ENCODE results near the gene RIMBP2.

The RIMBP2 gene

DNA sequence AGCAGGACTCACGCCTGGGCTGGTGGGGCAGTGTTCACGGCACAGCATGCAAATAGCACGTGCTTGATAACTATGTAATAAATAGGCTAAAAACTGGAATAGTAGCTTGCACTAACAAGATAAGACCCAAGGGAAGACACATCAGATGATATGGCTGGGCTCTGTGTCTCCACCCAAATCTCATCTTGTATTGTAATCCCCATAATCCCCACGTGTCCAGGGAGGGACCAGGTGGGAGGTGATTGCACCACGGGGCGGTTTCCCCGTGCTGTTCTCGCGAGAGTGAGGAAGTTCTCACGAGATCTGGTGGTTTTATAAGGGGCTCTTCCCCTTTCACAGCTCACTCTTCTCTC lies 46.9 kb downstream of the RIMBP2 start:
- no peak for TF ChIP-seq TAF1 (IDR thresholded peaks at IDR 0.05; ENCODE audit: borderline replicate concordance, insufficient read depth, low read length)
- TF ChIP-seq SIN3A (IDR thresholded peaks at IDR 0.05; ENCODE audit: borderline replicate concordance, insufficient read depth, low read length) = no peak
- TF ChIP-seq, protein P1, sequence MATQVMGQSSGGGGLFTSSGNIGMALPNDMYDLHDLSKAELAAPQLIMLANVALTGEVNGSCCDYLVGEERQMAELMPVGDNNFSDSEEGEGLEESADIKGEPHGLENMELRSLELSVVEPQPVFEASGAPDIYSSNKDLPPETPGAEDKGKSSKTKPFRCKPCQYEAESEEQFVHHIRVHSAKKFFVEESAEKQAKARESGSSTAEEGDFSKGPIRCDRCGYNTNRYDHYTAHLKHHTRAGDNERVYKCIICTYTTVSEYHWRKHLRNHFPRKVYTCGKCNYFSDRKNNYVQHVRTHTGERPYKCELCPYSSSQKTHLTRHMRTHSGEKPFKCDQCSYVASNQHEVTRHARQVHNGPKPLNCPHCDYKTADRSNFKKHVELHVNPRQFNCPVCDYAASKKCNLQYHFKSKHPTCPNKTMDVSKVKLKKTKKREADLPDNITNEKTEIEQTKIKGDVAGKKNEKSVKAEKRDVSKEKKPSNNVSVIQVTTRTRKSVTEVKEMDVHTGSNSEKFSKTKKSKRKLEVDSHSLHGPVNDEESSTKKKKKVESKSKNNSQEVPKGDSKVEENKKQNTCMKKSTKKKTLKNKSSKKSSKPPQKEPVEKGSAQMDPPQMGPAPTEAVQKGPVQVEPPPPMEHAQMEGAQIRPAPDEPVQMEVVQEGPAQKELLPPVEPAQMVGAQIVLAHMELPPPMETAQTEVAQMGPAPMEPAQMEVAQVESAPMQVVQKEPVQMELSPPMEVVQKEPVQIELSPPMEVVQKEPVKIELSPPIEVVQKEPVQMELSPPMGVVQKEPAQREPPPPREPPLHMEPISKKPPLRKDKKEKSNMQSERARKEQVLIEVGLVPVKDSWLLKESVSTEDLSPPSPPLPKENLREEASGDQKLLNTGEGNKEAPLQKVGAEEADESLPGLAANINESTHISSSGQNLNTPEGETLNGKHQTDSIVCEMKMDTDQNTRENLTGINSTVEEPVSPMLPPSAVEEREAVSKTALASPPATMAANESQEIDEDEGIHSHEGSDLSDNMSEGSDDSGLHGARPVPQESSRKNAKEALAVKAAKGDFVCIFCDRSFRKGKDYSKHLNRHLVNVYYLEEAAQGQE (IDR thresholded peaks at IDR 0.05; ENCODE audit: insufficient read depth in 1 of 2, low read depth in 2 of 2, low read length in 2 of 2) = no peak
- no peak for TF ChIP-seq FOXP2 (optimal IDR thresholded peaks at IDR 0.05; ENCODE audit: borderline replicate concordance, extremely low read depth, extremely low read length, insufficient read depth)
- TF ChIP-seq POLR2AphosphoS5 (IDR thresholded peaks at IDR 0.05; ENCODE audit: low read depth, low read length) = no peak

DNA sequence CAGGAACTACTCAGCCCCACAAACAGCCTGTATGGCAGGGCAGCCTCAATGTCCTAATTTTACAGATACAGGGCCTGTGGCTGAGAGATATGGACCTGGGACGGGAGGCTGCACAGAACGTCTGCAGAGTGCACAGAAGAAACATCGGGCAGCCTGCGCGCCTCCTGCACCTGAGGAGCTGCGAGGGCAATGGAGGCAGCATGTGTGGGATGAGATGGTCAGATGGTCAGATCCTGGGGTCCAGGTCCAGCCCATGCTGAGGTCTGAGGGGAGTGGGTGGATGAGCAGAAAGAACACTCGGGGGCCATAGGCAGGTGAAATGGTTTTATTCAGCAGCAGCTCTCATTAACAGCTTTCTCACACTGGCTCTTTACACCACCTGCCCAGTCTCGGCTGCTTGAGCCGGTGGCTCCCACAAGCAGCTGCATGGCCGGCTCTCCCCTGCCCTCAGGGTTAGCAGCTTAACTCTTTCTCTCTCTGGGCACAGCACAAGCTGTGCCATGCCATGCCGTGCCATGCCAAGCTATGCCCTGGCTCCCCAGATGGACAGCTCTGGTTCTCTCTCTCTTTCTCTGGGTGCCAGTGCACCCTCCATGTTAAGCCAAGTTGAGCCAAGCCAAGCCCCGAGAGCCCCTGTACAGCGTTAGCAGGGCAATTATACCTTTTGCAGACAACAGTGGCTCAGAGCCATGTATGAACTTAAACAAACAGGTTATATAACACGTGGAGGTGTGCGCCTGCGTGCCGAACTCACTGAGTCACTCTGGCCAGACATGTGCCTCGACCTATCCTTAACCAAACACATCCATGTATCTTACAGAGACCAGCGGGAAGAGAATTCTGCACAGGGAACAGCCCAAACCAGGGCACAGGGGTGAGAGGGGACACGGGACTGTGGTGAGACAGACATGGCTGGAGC lies 47.6 kb downstream of the RIMBP2 start:
- TF ChIP-seq, protein P1 (IDR thresholded peaks at IDR 0.05; ENCODE audit: insufficient read depth in 1 of 2, low read depth in 2 of 2, low read length in 2 of 2) = no peak
- TF ChIP-seq FOXP2 (optimal IDR thresholded peaks at IDR 0.05; ENCODE audit: borderline replicate concordance, extremely low read depth, extremely low read length, insufficient read depth) (no peak), POLR2AphosphoS5 (IDR thresholded peaks at IDR 0.05; ENCODE audit: low read depth, low read length) (no peak), SIN3A (IDR thresholded peaks at IDR 0.05; ENCODE audit: borderline replicate concordance, insufficient read depth, low read length) (no peak), TAF1 (IDR thresholded peaks at IDR 0.05; ENCODE audit: borderline replicate concordance, insufficient read depth, low read length) (no peak)

DNA sequence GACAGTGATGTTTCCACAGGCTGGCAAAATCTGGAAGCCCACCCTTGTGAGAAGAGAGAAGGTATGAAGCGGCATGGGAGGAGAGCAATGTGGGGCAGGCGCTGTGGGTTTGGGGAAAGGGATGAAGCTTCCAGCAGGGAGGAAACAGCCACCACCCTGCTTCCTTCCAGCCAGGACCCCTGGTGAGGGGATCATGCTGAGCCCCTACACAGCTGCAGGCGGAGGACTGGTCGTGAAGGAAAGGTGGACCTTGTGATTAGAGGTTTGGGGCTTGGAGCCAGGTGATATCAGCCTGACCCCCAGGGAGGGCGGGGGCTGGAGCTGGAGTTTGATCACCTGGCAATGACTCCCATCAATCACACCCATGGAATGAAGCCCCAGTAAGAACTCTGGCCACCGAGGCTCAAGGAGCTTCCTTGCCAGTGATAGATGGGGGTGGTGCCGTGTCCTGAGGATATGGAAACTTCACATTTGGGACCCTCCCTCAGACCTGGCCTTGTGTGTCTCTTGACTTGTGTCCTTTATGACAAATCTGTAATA lies 48.6 kb downstream of the RIMBP2 start:
- no peak for TF ChIP-seq SIN3A (IDR thresholded peaks at IDR 0.05; ENCODE audit: borderline replicate concordance, insufficient read depth, low read length)
- TF ChIP-seq, protein P1 (IDR thresholded peaks at IDR 0.05; ENCODE audit: insufficient read depth in 1 of 2, low read depth in 2 of 2, low read length in 2 of 2) = no peak
- TF ChIP-seq POLR2AphosphoS5 (IDR thresholded peaks at IDR 0.05; ENCODE audit: low read depth, low read length) = no peak
- no peak for TF ChIP-seq FOXP2 (optimal IDR thresholded peaks at IDR 0.05; ENCODE audit: borderline replicate concordance, extremely low read depth, extremely low read length, insufficient read depth)
- TF ChIP-seq TAF1 (IDR thresholded peaks at IDR 0.05; ENCODE audit: borderline replicate concordance, insufficient read depth, low read length) = no peak

DNA sequence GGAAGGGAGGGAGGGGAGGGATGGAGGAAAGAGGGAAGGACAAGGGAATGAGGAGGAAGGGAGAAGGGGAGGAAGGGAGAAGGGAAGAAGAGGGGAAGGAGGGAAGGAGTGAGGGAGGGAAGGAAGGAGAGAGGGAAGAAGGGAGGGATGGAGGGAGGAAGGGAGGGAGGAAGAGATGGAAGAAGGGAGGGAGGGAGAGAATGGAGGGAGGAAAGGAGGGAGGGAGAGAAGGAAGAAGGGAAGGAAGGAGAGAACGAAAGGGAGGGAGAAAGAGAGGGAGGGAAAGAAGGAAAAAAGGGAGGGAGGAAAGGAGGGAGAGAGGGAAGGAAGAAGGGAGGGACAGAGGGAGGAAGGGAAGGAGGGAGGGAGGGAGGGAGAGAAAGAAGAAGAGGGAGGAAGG lies 49.5 kb downstream of the RIMBP2 start:
- TF ChIP-seq POLR2AphosphoS5 (IDR thresholded peaks at IDR 0.05; ENCODE audit: low read depth, low read length) (no peak), SIN3A (IDR thresholded peaks at IDR 0.05; ENCODE audit: borderline replicate concordance, insufficient read depth, low read length) (no peak), FOXP2 (optimal IDR thresholded peaks at IDR 0.05; ENCODE audit: borderline replicate concordance, extremely low read depth, extremely low read length, insufficient read depth) (no peak), TAF1 (IDR thresholded peaks at IDR 0.05; ENCODE audit: borderline replicate concordance, insufficient read depth, low read length) (no peak)
- TF ChIP-seq, protein P1 (IDR thresholded peaks at IDR 0.05; ENCODE audit: insufficient read depth in 1 of 2, low read depth in 2 of 2, low read length in 2 of 2) = no peak

Measured in PFSK-1 (cell line).